ENCODE results near the gene ZBTB38. TPM values are rescaled to one million over a fixed set of nuclear protein-coding genes. Genes with fewer than 3 reads are reported as not detected.

ZBTB38 gene
- total and polyA plus RNA-seq, 10 donors, result 4.8 to 122 (median 58.5) TPM

- peaks cover 38 to 100% (median 76%) of the 10 kb centered on the region in 6 donors for H3K4me1 ChIP-seq
- DNase-seq, result no peak
- no peaks in the 10 kb centered on the region for H3K27me3 ChIP-seq (replicated peaks in 1 of 7)
Measured at GRCh38 chr3:141412087-141412935, 44.0 kb downstream of the ZBTB38 start.

GRCh38 chr3:141412936-141413354, 44.6 kb downstream of the ZBTB38 start:
- H3K4me3 ChIP-seq, result peak overlapping the region in 1 of 8 donors; percentile 23
- intact Hi-C loops (cut with DNase I; ENCODE audit: low total_unique reads), result no loop called here

More at GRCh38 chr3:141412087-141412935, 44.0 kb downstream of the ZBTB38 start:
- TF ChIP-seq CTCF (IDR thresholded peaks at IDR 0.05 in 8 of 11, conservative IDR thresholded peaks at IDR 0.05 in 3 of 11) (no peak), POLR2AphosphoS5 (IDR thresholded peaks at IDR 0.05) (peak in 1 of 3 donors; percentile 40), POLR2A (IDR thresholded peaks at IDR 0.05) (no peak)
- H3K4me3 ChIP-seq, result peak overlapping the region in 1 of 8 donors; percentile 23
- intact Hi-C loops (cut with DNase I; ENCODE audit: low total_unique reads), result no loop called here
- 32 to 41% (median 37%) methylated on average over 10 of the region's 10 CpGs for WGBS, 5 donors
- H3K9me3 ChIP-seq, result no peaks in the 10 kb centered on the region
- peaks cover 0 to 68% (median 12%) of the 10 kb centered on the region in 6 donors for H3K36me3 ChIP-seq
- H3K27ac ChIP-seq, result peak overlapping the region; percentile 69 to 96 (median 86)

GRCh38 chr3:141413391-141413790, 45.1 kb downstream of the ZBTB38 start:
- WGBS, 5 donors, result 69 to 87% (median 78%) methylated on average over 3 of the region's 3 CpGs
- H3K27ac ChIP-seq, result peak overlapping the region; percentile 69 to 96 (median 86)
- intact Hi-C loops (cut with DNase I; ENCODE audit: low total_unique reads), result no loop called here
- H3K27me3 ChIP-seq (replicated peaks in 1 of 7), result no peaks in the 10 kb centered on the region
- DNase-seq, result no peak
- no peaks in the 10 kb centered on the region for H3K9me3 ChIP-seq
- peaks cover 38 to 96% (median 68%) of the 10 kb centered on the region in 6 donors for H3K4me1 ChIP-seq
- peak overlapping the region in 1 of 8 donors; percentile 23 for H3K4me3 ChIP-seq
- peaks cover 0 to 68% (median 14%) of the 10 kb centered on the region in 6 donors for H3K36me3 ChIP-seq
- TF ChIP-seq POLR2AphosphoS5 (IDR thresholded peaks at IDR 0.05) (peak in 1 of 3 donors; percentile 32), POLR2A (IDR thresholded peaks at IDR 0.05) (no peak)

More at GRCh38 chr3:141412936-141413354, 44.6 kb downstream of the ZBTB38 start:
- no peaks in the 10 kb centered on the region for H3K27me3 ChIP-seq (replicated peaks in 1 of 7)
- DNase-seq, result no peak
- peaks cover 38 to 100% (median 70%) of the 10 kb centered on the region in 6 donors for H3K4me1 ChIP-seq
- H3K27ac ChIP-seq, result peak overlapping the region; percentile 69 to 96 (median 86)
- 61 to 84% (median 76%) methylated on average over 11 of the region's 11 CpGs for WGBS, 5 donors
- no peaks in the 10 kb centered on the region for H3K9me3 ChIP-seq
- TF ChIP-seq CTCF (IDR thresholded peaks at IDR 0.05 in 8 of 11, conservative IDR thresholded peaks at IDR 0.05 in 3 of 11) (no peak), POLR2AphosphoS5 (IDR thresholded peaks at IDR 0.05) (peak; percentile 27 to 69 (median 52))
- peaks cover 0 to 68% (median 12%) of the 10 kb centered on the region in 6 donors for H3K36me3 ChIP-seq

DNA sequence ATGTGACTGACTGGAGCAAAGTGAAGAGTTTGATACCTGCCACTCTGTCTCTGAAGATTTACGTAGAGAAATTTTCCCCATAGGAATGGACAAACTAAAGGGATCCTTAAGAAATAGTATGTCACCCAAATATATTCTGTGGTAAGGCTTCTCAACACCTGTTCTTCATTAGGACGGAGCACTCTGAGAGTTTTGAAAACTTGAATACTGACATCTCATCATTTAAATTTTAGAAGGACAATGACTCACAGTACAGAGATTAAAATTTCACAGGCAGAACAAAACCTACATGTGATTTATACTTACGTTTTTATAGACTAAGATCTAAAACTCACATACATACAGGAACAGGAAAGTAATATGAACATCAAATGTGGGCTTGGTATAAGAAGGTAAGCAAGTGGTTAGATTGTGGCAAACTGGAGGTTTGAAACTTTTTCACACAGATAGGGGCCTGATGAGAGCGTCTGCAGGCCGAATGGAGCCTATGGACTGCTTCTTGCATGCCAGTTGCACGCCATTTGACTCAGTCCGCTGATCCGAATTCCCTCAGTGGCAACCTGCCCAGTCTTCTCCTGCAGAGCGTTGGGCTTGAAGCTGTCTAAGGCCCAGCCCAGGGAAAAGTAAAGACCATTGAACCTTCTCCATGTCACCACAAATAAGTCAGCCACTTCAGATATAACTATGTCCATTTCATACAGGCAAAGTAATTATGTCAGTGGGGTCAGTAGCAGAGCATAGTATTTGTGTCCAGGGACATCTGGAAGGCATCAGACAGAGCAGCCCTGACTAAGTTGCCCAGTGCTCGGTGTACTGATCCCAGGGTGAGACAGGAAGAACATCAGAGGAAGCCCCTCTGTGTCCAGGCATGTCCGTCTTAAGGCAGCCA, 45.7 kb downstream of the ZBTB38 start:
- H3K4me3 ChIP-seq, result peak overlapping the region in 1 of 8 donors; percentile 23
- no peaks in the 10 kb centered on the region for H3K27me3 ChIP-seq (replicated peaks in 1 of 7)
- WGBS, 5 donors, result 65 to 85% (median 77%) methylated on average over 11 of the region's 11 CpGs
- peak overlapping the region; percentile 69 to 96 (median 86) for H3K27ac ChIP-seq
- peaks cover 38 to 89% (median 63%) of the 10 kb centered on the region in 6 donors for H3K4me1 ChIP-seq
- H3K9me3 ChIP-seq, result no peaks in the 10 kb centered on the region
- TF ChIP-seq POLR2AphosphoS5 (IDR thresholded peaks at IDR 0.05), result peak in 1 of 3 donors; percentile 22
- no peak for TF ChIP-seq POLR2A (IDR thresholded peaks at IDR 0.05)
- TF ChIP-seq CTCF (IDR thresholded peaks at IDR 0.05 in 8 of 11, conservative IDR thresholded peaks at IDR 0.05 in 3 of 11), result no peak
- no peak for DNase-seq
- peaks cover 0 to 68% (median 16%) of the 10 kb centered on the region in 6 donors for H3K36me3 ChIP-seq
- intact Hi-C loops (cut with DNase I; ENCODE audit: low total_unique reads), result no loop called here
